Endometrium (tissue), 2 donors: ENCODE data around the gene ETHE1.

Source experiments
- FAIRE-seq: peaks from 2 replicates; lab custom pipeline; 2012; peaks lifted over from hg19 to GRCh38; lab: Jason Lieb, UNC
- donor health status: control.
- donor health status: control.

Gene ETHE1

GRCh38 chr19:43464134-43464775 lies 62.7 kb downstream of the ETHE1 start:
- no peak for FAIRE-seq

- FAIRE-seq = no peak
Observed at GRCh38 chr19:43463381-43464133, 63.4 kb downstream of the ETHE1 start.

GRCh38 chr19:43462785-43463380 lies 64.1 kb downstream of the ETHE1 start:
- FAIRE-seq = no peak

- FAIRE-seq = no peak
Observed at GRCh38 chr19:43462383-43462782, 64.6 kb downstream of the ETHE1 start.

- FAIRE-seq = no peak
Observed at GRCh38 chr19:43461303-43461702, 65.7 kb downstream of the ETHE1 start.

GRCh38 chr19:43460362-43461016 lies 66.5 kb downstream of the ETHE1 start:
- FAIRE-seq = no peak

- no peak for FAIRE-seq
Observed at GRCh38 chr19:43457809-43458208, 69.2 kb downstream of the ETHE1 start.
